GM19238 (cell line): ENCODE measurements around the gene LGR4.

Experiments
- DNase-seq: peaks from one replicate; pipeline ENCODE4 v3.0.0; 2011; ENCODE audit warnings: low spot score; ENCODE audit not compliant: insufficient read length

The LGR4 gene

DNA sequence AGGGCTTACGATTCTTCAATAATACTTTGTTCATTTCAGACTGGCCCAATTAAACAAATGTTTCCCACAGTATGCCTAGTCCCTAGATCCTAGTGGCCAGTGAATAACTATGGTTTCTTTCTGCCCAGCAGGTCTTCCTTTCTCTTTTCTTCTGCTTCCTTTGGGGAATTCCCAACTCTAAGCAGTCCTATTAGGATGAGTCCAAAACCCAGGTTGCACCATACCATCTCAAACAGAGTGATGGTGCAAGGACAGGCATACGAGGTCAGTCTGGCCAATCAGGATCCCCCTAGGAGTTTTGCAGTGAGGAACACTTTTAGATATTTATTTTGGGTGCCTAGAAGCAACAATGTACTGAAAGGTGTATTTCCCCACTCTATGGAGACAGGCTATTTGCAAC is 68.2 kb downstream of the LGR4 start:
- DNase-seq: no peak

DNA sequence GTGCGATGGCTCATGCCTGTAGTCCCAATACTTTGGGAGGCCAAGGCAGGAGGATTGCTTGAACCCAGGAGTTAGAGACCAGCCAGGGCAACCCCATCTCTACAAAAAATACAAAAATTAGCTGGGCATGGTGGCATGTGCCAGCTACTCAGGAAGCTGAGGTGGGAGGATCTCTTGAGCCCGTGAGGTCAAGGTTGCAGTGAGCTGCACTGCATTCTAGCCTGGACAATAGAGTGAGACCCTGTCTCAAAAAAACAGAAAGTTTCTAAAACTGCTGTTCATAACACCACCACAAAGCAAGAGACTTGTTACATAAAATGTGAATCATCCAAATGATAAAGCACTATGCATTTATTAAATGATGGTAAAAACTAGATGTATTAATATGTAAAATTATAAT is 69.4 kb downstream of the LGR4 start:
- DNase-seq: no peak

GRCh38 chr11:27402450-27402849 is 70.1 kb downstream of the LGR4 start:
- no peak for DNase-seq

GRCh38 chr11:27401833-27402316 is 70.7 kb downstream of the LGR4 start:
- DNase-seq: no peak

GRCh38 chr11:27401280-27401832 is 71.2 kb downstream of the LGR4 start:
- no peak for DNase-seq

- DNase-seq: no peak
These were observed 74.2 kb downstream of the LGR4 start for GRCh38 chr11:27398400-27398770.

DNA sequence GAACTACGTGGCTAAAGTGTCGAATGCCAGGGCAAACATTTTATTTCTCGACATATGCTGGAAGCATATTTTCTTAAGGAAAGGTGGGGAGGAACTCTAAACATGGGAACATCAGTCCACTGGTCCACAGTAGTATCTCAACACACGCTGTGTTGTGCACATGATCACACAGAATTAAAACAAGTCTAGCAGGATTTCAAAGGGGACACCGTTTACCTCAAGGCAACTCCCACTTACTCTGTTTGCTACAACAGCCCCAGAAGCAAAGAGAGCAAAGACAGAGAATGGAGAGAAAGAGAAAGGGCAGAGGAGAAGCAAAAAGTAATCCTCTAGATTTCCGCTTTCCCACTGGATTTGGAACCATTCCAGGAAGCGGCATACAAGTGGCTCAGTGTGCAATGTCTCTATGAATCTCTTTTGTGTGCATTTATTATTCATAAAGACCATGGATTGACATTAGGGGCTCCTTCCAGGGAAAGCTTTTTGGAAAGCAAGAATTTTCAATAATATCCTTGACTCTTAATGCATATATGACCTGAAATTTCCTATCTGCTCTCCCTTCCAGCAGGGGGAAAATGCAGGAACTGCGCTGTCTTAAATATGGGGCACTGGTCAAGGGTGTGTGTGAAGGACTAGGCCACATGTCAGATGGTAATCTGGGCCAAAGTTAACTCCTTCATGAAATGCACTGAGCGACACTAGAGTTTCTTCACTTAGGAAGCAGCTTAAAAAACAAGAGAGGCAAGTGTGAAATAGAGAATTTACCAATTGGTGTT is 74.8 kb downstream of the LGR4 start:
- no peak for DNase-seq

GRCh38 chr11:27396259-27396839 is 76.2 kb downstream of the LGR4 start:
- no peak for DNase-seq

DNA sequence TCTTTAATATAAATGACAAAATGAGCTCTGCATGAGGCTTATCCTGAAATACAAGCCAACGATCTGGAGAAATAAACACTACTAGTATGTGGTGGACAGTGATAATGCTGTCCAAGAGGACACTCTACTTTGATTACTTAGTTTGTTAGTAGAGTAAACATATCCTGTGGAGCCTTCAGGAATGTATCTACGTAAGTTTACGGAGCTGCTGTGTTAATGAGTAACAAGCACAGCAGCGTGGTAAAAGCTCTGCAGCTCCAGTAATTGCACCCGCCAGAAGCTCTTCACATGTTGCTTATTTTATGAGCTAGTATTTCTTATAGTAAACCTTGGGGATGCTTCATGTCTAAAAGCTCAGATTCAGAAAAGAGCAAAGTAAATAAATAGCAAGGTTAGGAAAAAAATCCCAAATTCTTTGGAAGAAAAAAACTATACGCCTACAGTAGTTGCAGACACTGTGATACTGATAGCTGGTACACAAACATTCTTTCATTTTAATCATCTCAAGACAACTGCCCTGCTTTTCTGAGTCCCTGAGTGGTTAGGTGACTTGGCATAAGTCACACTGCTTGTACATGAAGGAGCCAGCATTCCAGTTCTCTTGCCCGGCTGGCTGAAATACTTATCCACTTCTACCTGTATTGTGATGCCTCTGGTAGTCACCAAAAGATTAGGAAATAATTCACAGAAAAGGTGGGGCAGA is 76.9 kb downstream of the LGR4 start:
- no peak for DNase-seq

DNA sequence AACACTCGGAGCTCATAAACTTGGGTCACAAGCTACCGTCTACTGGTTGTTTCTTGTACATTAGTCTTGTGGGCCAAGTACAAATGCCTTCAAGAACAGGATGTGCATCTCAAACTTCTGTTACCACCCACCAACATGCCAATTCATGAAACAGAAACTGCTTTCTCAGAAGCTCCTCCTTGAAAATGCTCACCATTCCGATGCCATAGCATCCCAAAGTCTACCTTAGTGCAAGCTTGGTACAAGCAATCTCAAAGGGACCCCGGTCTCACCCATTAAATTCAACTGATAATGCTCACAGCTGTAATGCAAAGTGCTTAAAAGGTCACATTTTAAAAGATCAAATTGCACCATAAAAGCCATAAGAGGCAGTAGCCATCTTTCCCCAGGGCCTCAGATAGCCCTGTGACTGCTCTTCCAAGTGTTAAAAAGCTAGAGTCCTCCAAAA is 77.8 kb downstream of the LGR4 start:
- DNase-seq: no peak

DNA sequence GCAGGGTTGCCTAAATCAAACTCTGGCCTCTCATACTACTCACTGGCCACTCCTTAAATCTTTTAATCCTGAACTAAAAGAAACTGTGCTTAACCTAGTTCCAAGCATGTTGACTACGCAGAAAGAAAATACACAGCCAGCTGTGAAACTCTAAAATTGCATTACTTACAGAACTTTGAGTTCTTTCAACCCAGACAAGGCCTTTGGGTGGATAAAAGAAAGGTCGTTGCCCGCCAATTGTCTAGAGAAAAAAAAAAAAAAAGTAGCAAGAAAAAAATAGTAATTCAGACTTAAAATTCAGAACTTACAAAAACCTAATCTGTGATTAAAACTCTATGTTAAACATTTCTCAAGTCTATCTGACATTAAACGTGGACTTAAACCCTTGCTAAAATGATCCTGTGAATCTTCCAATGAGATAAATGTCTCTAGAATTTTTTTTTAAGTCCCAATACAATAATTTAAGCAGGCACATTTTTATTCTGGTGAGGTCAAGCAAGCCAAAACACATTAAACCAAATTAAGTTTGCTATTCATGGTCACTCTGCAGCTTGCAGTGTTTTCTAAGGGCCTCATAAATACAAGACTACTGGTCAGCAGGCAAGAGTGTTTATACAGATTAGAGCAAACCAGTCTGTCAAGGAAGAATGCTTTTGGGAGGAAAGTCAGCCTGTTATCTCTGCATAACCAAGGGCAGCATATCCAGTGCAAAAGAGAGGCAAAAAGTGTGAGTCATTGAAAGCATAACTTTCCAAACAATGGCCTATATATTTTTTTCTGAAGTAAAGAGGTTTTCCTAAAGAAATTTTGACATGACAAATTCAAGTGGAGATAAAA is 80.1 kb downstream of the LGR4 start:
- no peak for DNase-seq

DNA sequence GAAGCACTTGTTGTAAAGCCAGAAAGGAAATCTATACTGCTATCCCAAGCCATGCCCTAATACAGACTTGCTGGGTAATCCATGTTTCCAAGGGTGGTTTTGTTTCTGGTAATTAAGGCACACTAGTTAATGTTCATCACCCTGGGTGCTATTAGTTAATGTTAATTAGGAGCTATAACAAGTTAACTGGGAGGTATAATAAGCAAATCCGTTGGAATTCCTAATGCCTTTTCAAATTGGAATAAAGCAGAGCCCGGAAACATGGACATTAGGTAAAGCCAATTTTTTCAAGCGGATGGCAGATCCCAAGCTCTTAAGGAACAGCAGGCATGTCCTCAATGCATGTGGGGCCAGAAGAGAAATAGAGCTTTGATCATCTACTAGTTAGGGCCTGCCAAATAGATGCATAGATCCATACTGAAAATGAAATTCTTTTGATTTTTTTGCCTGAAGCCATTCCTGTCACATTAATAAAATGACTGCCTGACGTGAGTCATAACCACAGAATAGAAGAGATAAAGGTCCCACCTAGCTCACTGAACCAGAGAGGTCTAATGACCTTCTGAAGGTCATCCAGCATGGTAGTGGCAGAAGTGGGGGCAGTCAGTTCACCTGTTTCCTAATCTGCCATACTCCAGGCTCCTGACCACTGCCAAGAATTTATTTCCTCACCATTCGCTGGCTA is 81.1 kb downstream of the LGR4 start:
- no peak for DNase-seq

DNA sequence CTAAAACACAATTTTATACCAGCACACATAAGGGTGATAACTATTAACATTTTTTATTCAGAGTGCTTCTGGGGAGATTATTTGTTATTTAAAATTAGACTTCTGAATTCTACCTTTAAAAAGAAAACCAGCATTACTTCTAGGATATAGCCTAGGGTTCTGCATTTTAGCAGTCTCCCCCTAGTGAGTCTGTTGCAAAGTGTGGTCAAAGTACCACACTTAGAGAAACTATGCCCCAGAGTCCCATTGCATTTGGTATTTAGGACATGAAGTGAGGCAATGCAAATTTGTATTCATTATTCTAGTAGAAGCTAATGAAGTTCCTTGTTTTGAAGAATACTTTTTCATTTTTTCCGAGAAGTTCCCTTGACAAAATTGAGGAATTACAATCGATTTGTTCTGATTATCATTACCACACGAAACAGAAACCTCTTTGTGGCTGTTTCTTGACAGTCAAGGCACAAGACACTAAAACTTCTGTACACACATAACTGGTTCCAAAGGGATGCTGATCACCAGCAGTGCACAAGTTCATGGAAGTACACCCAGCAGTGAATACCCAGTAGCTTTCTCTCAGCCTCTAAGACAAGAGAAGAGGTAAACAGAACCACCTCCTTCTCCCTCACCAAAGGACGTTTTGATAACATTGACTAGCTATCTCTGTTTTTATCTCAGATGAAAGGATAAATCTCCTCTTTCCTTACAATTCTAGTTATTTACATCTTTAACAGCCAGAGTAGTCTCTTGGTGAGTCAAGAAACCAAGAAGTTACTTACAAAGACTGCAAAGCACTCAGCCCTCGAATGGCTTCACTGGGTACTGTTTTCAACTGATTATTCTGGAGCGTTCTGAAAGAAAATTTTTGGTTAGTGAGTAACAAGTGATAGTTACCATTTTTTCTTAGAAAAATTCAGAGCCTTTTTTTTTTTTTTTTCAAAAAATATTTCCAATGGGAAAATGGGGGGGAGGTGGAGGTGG is 82.0 kb downstream of the LGR4 start:
- no peak for DNase-seq

- DNase-seq: no peak
These were observed 83.7 kb downstream of the LGR4 start for GRCh38 chr11:27388869-27389268.

GRCh38 chr11:27388001-27388400 is 84.6 kb downstream of the LGR4 start:
- DNase-seq: no peak

DNA sequence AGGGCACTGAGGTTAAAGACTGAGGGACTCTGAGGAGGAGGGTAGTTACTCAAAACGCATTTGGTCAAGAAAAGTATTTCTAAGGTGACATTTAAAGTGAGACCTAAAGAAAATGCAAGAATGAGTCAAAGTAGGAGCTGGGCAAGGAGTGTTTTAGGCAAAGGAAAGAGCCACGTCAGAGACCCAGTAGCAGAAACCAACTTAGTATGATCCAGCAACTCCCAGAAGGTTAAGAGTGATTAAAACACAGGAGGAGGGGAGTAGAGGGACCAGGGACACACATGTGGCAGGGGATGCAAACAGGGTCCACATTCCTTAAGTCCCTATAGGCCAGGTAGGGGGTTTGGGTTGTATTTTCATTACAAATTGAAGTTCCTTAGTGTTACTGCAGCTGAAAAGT is 85.2 kb downstream of the LGR4 start:
- no peak for DNase-seq

- DNase-seq: no peak
These were observed 86.3 kb downstream of the LGR4 start for GRCh38 chr11:27386181-27386845.

DNA sequence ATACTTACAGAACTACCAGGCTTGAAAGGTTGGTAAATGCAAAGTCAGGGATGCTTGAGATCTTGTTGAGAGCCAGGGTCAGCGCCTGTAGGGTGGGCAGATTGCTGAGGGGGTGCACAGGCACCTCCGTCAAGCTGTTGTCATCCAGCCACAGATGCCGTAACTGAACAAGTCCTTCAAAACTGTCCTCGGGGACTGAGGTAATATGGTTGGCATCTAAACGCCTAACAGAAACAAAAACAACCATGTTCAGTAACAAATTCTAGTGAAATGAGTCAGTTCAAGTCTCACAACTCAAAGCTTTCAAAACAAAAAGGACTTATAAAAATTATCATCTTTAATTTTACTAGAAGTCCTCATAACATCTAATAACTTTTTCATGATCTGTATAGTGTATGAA is 87.3 kb downstream of the LGR4 start:
- DNase-seq: no peak

- no peak for DNase-seq
These were observed 88.4 kb downstream of the LGR4 start for GRCh38 chr11:27384227-27384626.
